Right lobe of liver (tissue), 6 donors: ENCODE data around the gene MEG3. TPM values are rescaled to one million over a fixed set of nuclear protein-coding genes. Genes with fewer than 3 reads are reported as not detected.

ENCODE experiments used
- ATAC-seq, 4 donors: fragments of 200-7000 bp; cut with Tn5 transposase; one replicate each; pipeline ENCODE4 v1.9.1; 2020; ENCODE audit warnings: mild to moderate bottlenecking in 4 of 4, moderate library complexity in 4 of 4
- DNase-seq, 3 donors: peaks; one replicate each; pipeline ENCODE4 v3.0.0-alpha.2; 2020
- H3K27ac ChIP-seq, 3 donors: fragments of 200-600 bp; one replicate each; pipeline ENCODE4 v1.8.0; 2022
- H3K27me3 ChIP-seq, 2 donors: fragments of 200-600 bp; one replicate each; pipeline ENCODE4 v1.8.0; 2022
- H3K36me3 ChIP-seq, 4 donors: fragments of 200-600 bp; sonication (generic) in 1 of 4; one replicate each; pipeline versions ENCODE4 v1.5.1 to v1.8.0; 2017 to 2022; ENCODE audit warnings: control low read depth in 1 of 4
- H3K4me1 ChIP-seq, 4 donors: fragments of 200-600 bp; sonication (generic) in 1 of 4; one replicate each; pipeline versions ENCODE4 v1.5.1 to v1.8.0; 2017 to 2022; ENCODE audit warnings: control low read depth in 1 of 4
- H3K4me3 ChIP-seq, 3 donors: fragments of 200-600 bp; one replicate each; pipeline ENCODE4 v1.8.0; 2022
- H3K9me3 ChIP-seq, 4 donors: fragments of 200-600 bp; sonication (generic) in 1 of 4; one replicate each; pipeline versions ENCODE4 v1.5.1 to v1.8.0; 2017 to 2022; ENCODE audit warnings: control low read depth in 1 of 4
- POLR2A ChIP-seq: fragments of 450-650 bp; IDR thresholded peaks from one replicate; pipeline ENCODE4 v1.6.1; 2017; ENCODE audit warnings: antibody characterized with exemption, mild to moderate bottlenecking
- WGBS: methylation state at CpG from one replicate; pipeline ENCODE4 v1.1.6; 2018; ENCODE audit warnings: low coverage, low lambda C conversion rate; ENCODE audit not compliant: insufficient coverage; ENCODE audit errors: missing lambda C conversion rate; 5-methylcytosine and 5-hydroxymethylcytosine counted together
- intact Hi-C, 2 donors: fragments of 100-400 bp; cut with DNase I; formaldehyde crosslinking; loops; one replicate each; pipeline versions ENCODE4 v1.11.2 to v1.14.1; 2022
- total RNA-seq, 6 experiments: library from RNA; depleted of rRNA in 2 of 6; stranded (reverse); fragments of >200 nt in 2 of 6; fragmentation: NEBNext Ultra II Directional in 3 of 6; extraction: Animal tissue kit (Norgen Biotek cat#: 25700) in 3 of 6; gene quantifications; one replicate each; pipeline versions ENCODE4 v1.1.0 to v1.2.4, GENCODE V29; 2016 to 2023
- TF ChIP-seq, protein P1 (sequence below), 4 donors: fragments of 200-600 bp in 3 of 4; fragments of 450-650 bp in 1 of 4; IDR thresholded peaks; one replicate each; pipeline versions ENCODE4 v1.5.1 to v1.8.0; 2016 to 2022; ENCODE audit warnings: antibody characterized with exemption in 4 of 4, mild to moderate bottlenecking in 2 of 4
- donor health status: DM: no; HTN: yes; CAD: no.
- donor health status: DM: no; HTN: no; CAD: no.
- donor health status: DM: no; HTN: no; CAD: no.
- donor health status: DM: no; HTN: yes; CAD: no.
- donor health status: DM: no; HTN: yes; CAD: no.

Gene MEG3
- total RNA-seq, 6 experiments from 2014 or later: 5.7 to 43.7 (median 23.9) TPM

- TF ChIP-seq, protein P1, sequence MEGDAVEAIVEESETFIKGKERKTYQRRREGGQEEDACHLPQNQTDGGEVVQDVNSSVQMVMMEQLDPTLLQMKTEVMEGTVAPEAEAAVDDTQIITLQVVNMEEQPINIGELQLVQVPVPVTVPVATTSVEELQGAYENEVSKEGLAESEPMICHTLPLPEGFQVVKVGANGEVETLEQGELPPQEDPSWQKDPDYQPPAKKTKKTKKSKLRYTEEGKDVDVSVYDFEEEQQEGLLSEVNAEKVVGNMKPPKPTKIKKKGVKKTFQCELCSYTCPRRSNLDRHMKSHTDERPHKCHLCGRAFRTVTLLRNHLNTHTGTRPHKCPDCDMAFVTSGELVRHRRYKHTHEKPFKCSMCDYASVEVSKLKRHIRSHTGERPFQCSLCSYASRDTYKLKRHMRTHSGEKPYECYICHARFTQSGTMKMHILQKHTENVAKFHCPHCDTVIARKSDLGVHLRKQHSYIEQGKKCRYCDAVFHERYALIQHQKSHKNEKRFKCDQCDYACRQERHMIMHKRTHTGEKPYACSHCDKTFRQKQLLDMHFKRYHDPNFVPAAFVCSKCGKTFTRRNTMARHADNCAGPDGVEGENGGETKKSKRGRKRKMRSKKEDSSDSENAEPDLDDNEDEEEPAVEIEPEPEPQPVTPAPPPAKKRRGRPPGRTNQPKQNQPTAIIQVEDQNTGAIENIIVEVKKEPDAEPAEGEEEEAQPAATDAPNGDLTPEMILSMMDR (IDR thresholded peaks at IDR 0.05): no peak
- no peak for TF ChIP-seq POLR2A
- H3K27me3 ChIP-seq: no peaks in the 10 kb centered on the region
- no peak for ATAC-seq
- H3K4me3 ChIP-seq: no peak overlapping the region
- intact Hi-C loops: no loop called here
- H3K4me1 ChIP-seq: no peaks in the 10 kb centered on the region
- H3K27ac ChIP-seq: no peak overlapping the region
- no peaks in the 10 kb centered on the region for H3K36me3 ChIP-seq
- H3K9me3 ChIP-seq: no peaks in the 10 kb centered on the region
- 71% methylated on average over 7 of the region's 8 CpGs for WGBS
- peak; percentile 4 to 26 (median 19) for DNase-seq
Observed at GRCh38 chr14:100890061-100890850, 64.3 kb downstream of the MEG3 start.

- no peaks in the 10 kb centered on the region for H3K27me3 ChIP-seq
- no peaks in the 10 kb centered on the region for H3K9me3 ChIP-seq
- no peaks in the 10 kb centered on the region for H3K36me3 ChIP-seq
- intact Hi-C loops: no loop called here
- DNase-seq (peak; percentile 6 to 32 (median 23)), ATAC-seq (no peak)
- H3K27ac ChIP-seq: no peak overlapping the region
- H3K4me3 ChIP-seq: no peak overlapping the region
- TF ChIP-seq, protein P1 (IDR thresholded peaks at IDR 0.05): no peak
- no peak for TF ChIP-seq POLR2A
- no peaks in the 10 kb centered on the region for H3K4me1 ChIP-seq
- 66% methylated on average over 3 of the region's 10 CpGs for WGBS
Observed at GRCh38 chr14:100891051-100891450, 65.1 kb downstream of the MEG3 start.

GRCh38 chr14:100891501-100892445 is 65.9 kb downstream of the MEG3 start:
- Histone ChIP-seq H3K27me3 (no peaks in the 10 kb centered on the region), H3K9me3 (no peaks in the 10 kb centered on the region), H3K4me3 (no peak overlapping the region), H3K4me1 (no peaks in the 10 kb centered on the region), H3K27ac (no peak overlapping the region), H3K36me3 (no peaks in the 10 kb centered on the region)
- WGBS: 75% methylated on average over 1 of the region's 13 CpGs
- ATAC-seq (no peak), DNase-seq (peak in 2 of 3 donors; percentile 7 to 19)
- TF ChIP-seq, protein P1 (IDR thresholded peaks at IDR 0.05): no peak
- TF ChIP-seq POLR2A: no peak
- intact Hi-C loops: no loop called here

DNA sequence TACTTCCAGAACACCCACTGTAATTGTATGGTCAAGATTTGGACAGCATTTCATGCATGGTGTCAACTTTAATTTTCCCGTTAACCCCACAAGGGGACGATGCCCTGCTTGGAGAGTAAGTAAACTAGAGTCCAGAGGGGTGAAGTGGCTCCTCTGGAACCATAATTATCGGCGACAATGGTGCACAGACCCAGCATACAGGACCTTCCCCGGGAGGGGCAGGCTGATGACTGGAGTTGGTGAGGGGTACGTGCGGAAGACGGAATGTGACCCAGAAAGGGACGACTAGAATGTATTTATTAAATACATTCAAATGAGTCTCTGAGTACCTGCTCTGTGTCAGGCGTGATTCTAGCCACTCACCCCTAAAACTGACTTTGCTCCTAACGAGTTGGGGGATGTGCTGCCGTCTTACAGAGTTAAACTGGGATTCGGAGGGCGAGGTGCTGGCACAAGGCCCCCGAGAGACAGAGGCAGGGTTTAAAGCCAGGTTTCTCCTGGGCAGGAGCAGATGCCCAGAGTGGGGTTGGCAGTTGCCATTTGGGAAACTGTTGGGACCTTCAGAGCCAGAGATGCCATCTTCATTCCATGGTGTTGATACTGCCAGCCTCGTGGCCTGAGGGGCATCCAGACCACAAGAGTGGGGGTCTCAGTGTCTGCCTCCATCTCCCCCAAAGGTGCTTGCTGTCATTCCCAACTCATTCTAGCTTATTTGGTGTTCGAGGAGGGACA is 66.7 kb downstream of the MEG3 start:
- TF ChIP-seq, protein P1 (IDR thresholded peaks at IDR 0.05): no peak
- TF ChIP-seq POLR2A: no peak
- peak in 1 of 3 donors; percentile 23 for DNase-seq
- intact Hi-C loops: no loop called here

More for the DNA sequence above, 66.7 kb downstream of the MEG3 start:
- Histone ChIP-seq H3K36me3 (no peaks in the 10 kb centered on the region), H3K27me3 (no peaks in the 10 kb centered on the region), H3K4me3 (no peak overlapping the region), H3K27ac (no peak overlapping the region), H3K4me1 (no peaks in the 10 kb centered on the region), H3K9me3 (no peaks in the 10 kb centered on the region)
- 38% methylated on average over 8 of the region's 17 CpGs for WGBS
- no peak for ATAC-seq
